ENCODE data around the gene CRYBG1.
A peak's percentile ranks its signal among the peaks of the same experiment; 100 is the strongest.
"Not testable (repeated sequence)": the region's sequence is repeated elsewhere in the genome, so short reads cannot be mapped to it uniquely, and the experiment has no call there.

CRYBG1 gene

DNA sequence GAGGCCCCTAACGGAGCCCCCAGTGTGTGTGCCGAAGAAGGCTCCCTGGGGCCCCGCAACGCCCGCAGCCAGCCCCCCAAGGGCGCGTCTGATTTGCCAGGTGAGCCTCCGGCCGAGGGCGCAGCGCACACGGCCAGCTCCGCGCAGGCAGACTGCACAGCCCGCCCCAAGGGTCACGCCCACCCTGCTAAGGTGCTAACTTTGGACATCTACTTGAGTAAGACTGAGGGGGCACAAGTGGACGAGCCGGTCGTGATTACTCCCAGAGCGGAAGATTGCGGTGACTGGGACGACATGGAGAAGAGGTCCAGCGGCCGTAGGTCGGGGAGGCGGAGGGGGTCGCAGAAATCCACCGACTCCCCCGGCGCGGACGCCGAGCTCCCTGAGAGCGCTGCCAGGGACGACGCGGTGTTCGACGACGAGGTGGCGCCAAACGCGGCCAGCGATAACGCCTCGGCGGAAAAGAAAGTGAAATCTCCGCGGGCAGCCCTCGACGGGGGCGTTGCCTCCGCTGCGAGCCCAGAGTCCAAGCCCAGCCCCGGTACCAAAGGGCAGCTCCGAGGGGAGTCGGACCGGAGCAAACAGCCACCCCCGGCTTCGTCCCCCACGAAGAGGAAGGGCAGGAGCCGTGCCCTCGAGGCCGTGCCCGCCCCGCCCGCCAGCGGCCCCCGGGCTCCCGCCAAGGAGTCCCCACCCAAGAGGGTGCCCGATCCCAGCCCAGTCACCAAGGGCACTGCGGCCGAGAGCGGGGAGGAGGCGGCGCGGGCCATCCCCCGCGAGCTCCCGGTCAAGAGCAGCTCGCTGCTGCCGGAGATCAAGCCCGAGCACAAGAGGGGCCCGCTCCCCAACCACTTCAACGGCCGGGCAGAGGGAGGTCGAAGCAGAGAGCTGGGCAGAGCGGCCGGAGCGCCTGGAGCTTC lies 151.8 kb downstream of the CRYBG1 start:
- DNase-seq (ENCODE audit: low read depth), result no peak
- H3K4me3 ChIP-seq (ENCODE audit: low read depth, low read length), result peak overlapping the region; percentile 77
- TF ChIP-seq, protein P1, sequence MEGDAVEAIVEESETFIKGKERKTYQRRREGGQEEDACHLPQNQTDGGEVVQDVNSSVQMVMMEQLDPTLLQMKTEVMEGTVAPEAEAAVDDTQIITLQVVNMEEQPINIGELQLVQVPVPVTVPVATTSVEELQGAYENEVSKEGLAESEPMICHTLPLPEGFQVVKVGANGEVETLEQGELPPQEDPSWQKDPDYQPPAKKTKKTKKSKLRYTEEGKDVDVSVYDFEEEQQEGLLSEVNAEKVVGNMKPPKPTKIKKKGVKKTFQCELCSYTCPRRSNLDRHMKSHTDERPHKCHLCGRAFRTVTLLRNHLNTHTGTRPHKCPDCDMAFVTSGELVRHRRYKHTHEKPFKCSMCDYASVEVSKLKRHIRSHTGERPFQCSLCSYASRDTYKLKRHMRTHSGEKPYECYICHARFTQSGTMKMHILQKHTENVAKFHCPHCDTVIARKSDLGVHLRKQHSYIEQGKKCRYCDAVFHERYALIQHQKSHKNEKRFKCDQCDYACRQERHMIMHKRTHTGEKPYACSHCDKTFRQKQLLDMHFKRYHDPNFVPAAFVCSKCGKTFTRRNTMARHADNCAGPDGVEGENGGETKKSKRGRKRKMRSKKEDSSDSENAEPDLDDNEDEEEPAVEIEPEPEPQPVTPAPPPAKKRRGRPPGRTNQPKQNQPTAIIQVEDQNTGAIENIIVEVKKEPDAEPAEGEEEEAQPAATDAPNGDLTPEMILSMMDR (conservative IDR thresholded peaks at IDR 0.05; ENCODE audit: low read depth, low read length), result peak; percentile 44

DNA sequence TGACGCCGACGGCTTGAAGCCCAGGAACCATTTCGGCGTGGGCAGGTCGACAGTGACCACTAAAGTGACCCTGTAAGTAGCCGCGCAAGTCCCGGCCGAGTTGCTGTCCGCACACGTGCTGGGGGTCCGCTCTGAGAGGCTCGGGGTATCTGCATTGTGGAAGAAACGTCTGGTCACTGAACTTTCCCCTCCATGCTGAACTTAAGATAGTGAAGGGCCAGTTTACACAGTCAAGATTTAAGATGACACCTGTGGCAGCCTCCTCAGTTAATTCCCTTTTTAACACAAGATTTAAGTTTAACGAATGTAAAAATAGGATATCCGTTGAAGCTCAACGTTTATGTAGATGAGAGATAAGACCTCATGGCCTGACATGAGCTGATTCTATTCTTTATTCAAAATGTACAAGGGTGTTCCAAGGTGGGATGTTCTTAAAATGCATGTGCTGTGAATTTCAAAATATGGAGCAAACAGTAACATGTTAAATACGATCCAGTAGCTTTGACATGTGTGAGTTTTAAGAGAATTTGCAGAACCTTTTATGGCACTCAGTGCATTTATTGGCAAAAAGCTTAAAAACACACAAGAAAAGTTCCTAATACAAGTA lies 152.6 kb downstream of the CRYBG1 start:
- TF ChIP-seq, protein P1 (conservative IDR thresholded peaks at IDR 0.05; ENCODE audit: low read depth, low read length), result no peak
- H3K4me3 ChIP-seq (ENCODE audit: low read depth, low read length), result peak overlapping the region; percentile 77
- DNase-seq (ENCODE audit: low read depth), result no peak

DNA sequence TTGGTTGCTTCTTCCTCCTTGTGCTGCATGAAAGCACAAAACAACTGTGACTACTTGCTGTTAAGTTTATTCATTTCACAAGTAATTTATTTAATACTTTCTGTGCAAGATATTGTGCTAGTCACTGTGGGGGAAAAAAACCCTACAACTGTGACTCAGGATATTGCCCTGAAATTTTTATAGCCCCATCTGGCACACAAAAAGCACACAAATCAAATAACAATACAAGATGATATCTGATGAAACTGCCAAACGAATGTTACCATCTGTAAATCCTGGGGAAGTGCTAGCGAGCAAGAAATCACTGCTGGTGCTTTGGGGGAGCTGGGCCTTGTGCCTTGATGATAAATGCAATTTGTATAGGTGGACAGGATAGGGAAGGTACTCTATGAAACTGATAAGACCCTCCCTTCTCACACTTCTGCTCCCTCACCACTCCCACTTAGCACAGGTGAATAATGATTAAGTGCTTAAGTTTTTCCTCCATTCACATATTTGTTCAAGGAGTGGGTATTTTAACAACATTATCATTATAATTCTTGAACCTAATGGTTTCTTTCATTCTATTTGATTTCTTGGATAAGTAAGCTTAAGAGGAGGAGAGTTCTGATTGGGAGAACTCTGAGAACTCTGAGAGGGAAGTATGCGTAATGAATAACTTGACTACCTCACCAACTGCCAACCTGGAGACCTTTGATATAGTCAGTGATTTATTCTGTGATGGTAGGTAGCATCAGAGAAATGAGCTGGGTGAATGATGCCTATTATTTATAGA lies 153.5 kb downstream of the CRYBG1 start:
- no peak for DNase-seq (ENCODE audit: low read depth)
- TF ChIP-seq, protein P1 (conservative IDR thresholded peaks at IDR 0.05; ENCODE audit: low read depth, low read length), result no peak
- no peak overlapping the region for H3K4me3 ChIP-seq (ENCODE audit: low read depth, low read length)

DNA sequence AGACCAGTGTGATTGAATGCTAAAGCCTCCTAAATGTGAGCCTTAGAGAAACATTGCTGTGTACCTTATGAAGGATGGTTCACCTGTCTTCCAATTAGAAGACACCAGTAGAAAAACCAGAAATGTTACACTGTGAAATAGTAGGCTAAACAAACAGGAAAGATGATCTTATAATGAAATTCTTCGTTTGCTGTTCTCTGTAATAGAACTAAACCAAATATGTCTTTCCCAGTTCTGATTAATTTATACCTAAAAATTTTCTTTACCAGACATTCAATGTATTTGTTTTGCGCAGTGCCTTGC lies 154.0 kb downstream of the CRYBG1 start:
- TF ChIP-seq, protein P1 (conservative IDR thresholded peaks at IDR 0.05; ENCODE audit: low read depth, low read length), result no peak
- H3K4me3 ChIP-seq (ENCODE audit: low read depth, low read length), result no peak overlapping the region
- no peak for DNase-seq (ENCODE audit: low read depth)

DNA sequence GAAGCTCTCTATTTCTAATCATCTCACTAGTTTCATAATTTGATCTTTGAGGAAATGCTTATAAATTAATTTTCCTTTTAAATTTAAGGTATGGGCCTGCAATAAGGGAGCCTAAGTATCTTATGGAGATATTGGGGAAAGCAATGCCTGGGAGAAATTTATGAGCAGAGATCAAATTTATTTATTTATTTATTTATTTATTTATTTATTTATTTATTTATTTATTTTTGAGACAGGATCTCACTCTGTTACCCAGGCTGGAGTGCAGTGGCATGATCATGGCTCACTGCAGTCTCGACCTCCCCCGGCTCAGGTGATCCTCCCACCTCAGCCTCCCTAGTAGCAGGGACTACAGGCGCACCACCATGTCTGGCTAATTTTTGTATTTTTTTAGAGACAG lies 155.1 kb downstream of the CRYBG1 start:
- not testable (repeated sequence) for DNase-seq (ENCODE audit: low read depth); H3K4me3 ChIP-seq (ENCODE audit: low read depth, low read length)

DNA sequence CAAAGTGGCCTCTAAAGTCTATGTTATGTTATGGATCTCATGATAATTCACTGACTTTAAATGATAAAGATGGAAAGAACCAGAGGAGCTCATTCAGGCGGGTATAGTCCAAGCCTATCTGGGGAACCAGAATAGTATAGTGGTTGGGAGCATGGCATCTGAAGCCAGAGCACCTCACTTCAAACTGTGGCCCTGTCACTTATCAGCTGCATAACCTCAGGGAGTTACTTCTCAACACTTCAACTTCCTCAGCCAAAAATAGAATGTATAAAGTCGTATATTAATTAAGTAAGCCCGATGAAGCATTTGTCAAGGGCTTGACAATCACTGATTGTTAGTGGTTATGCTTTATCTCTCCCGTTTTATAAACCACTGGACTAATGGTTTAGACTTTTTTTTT lies 156.1 kb downstream of the CRYBG1 start:
- DNase-seq (ENCODE audit: low read depth), result no peak
- TF ChIP-seq, protein P1 (conservative IDR thresholded peaks at IDR 0.05; ENCODE audit: low read depth, low read length), result no peak
- no peak overlapping the region for H3K4me3 ChIP-seq (ENCODE audit: low read depth, low read length)

DNA sequence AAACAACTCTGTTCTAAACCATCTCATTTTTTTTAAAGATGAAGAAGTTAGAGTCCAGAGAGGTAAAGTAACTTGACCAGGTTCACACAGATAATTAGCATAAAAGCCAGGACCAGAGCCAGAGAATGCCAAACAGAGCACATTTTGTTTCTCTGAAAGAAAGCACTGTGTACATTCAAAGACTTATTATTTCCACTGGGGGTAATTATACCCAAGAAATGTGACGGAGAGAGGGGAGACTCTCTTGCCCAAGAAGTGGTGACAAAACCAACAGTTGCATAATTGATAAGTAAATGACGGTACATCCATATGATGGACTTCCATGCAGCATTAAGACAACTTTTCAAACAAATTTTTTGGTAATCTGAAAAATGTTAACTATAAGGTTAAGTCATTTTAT lies 157.2 kb downstream of the CRYBG1 start:
- TF ChIP-seq, protein P1 (conservative IDR thresholded peaks at IDR 0.05; ENCODE audit: low read depth, low read length), result no peak
- no peak for DNase-seq (ENCODE audit: low read depth)
- H3K4me3 ChIP-seq (ENCODE audit: low read depth, low read length), result no peak overlapping the region
